ENCODE results near the gene PTX4. TPM values are rescaled to one million over a fixed set of nuclear protein-coding genes. Genes with fewer than 3 reads are reported as not detected.

Gene PTX4
- total and polyA plus RNA-seq, 2 experiments from 2014 or later: not detected

GRCh38 chr16:1446296-1447080, 42.3 kb downstream of the PTX4 start:
- Mint-ChIP-seq H3K9me3 (no peaks in the 10 kb centered on the region), H3K27ac (no peak overlapping the region), H3K4me1 (no peaks in the 10 kb centered on the region), H3K4me3 (no peak overlapping the region), H3K36me3 (ENCODE audit: low read depth) (peaks cover 8% of the 10 kb centered on the region; the same call in 2 of the 3 replicates), H3K27me3 (ENCODE audit: insufficient read depth, low read depth, poor library complexity) (peaks cover 8% of the 10 kb centered on the region)
- H3K4me3 ChIP-seq: no peak overlapping the region
- DNase-seq (ENCODE audit: low spot score) (no peak), ATAC-seq (no peak)
- no peaks in the 10 kb centered on the region for H3K4me1 ChIP-seq (ENCODE audit: insufficient read depth)
- no peaks in the 10 kb centered on the region for H3K27me3 ChIP-seq (ENCODE audit: insufficient read depth)
- no peak for TF ChIP-seq ZNF114 (CRISPR knock-in tag; IDR thresholded peaks at IDR 0.05)
- TF ChIP-seq REST (IDR thresholded peaks at IDR 0.05; ENCODE audit: unreplicated experiment): no peak
- no peak for TF ChIP-seq EZH2 (IDR thresholded peaks at IDR 0.05; ENCODE audit: low read depth, unreplicated experiment)
- TF ChIP-seq ZNF331 (CRISPR knock-in tag; IDR thresholded peaks at IDR 0.05; ENCODE audit: low read depth): no peak
- no peak for TF ChIP-seq STAT1 (IDR thresholded peaks at IDR 0.05; ENCODE audit: unreplicated experiment)
- no peak for TF ChIP-seq NANOG (IDR thresholded peaks at IDR 0.05; ENCODE audit: borderline replicate concordance)
- no peak for TF ChIP-seq CREB1 (CRISPR knock-in tag; IDR thresholded peaks at IDR 0.05; ENCODE audit: low read depth)
- TF ChIP-seq ZNF462 (CRISPR knock-in tag; IDR thresholded peaks at IDR 0.05): no peak
- TF ChIP-seq EZH2phosphoT487 (IDR thresholded peaks at IDR 0.05; ENCODE audit: unreplicated experiment): no peak
- TF ChIP-seq JUNB (IDR thresholded peaks at IDR 0.05; ENCODE audit: unreplicated experiment): no peak
- no peak for TF ChIP-seq CTCF (conservative IDR thresholded peaks at IDR 0.05; ENCODE audit: low read depth in 2 of 2)
- no peak for TF ChIP-seq ETS1 (IDR thresholded peaks at IDR 0.05)
- no peak for TF ChIP-seq POLR2AphosphoS5 (IDR thresholded peaks at IDR 0.05; ENCODE audit: low read depth)
- no peaks in the 10 kb centered on the region for H3K79me2 ChIP-seq (replicated peaks; ENCODE audit: insufficient read depth)
- H3K4me2 ChIP-seq: no peak overlapping the region
- H3K36me3 ChIP-seq (ENCODE audit: insufficient read depth): no peaks in the 10 kb centered on the region
- H3F3A ChIP-seq (replicated peaks; ENCODE audit: low read depth): no peaks in the 10 kb centered on the region
- H2AFZ ChIP-seq: no peak overlapping the region
- H4K20me1 ChIP-seq (replicated peaks; ENCODE audit: insufficient read depth): no peaks in the 10 kb centered on the region
- no peaks in the 10 kb centered on the region for H3K9me2 ChIP-seq (ENCODE audit: insufficient read depth)
- no peak overlapping the region for H3K27ac ChIP-seq (ENCODE audit: low read depth)
